ENCODE results near the gene NCOA6. TPM values are rescaled to one million over a fixed set of nuclear protein-coding genes. Genes with fewer than 3 reads are reported as not detected.
"Not testable (repeated sequence)": the region's sequence is repeated elsewhere in the genome, so short reads cannot be mapped to it uniquely, and the experiment has no call there.

Gene NCOA6
- total RNA-seq, 4 donors from 2014 or later: 11.6 to 21.8 (median 18.1) TPM

GRCh38 chr20:34716921-34717229, 108.6 kb downstream of the NCOA6 start:
- H3K4me3 ChIP-seq: no peak overlapping the region
- no peaks in the 10 kb centered on the region for H3K9me3 ChIP-seq
- peaks cover 0 to 11% (median 0%) of the 10 kb centered on the region in 3 donors for H3K4me1 ChIP-seq
- WGBS, 2 donors: 94 to 96% methylated on average over 2 of the region's 2 CpGs
- intact Hi-C loops (cut with DNase I): no loop called here
- H3K27me3 ChIP-seq: no peaks in the 10 kb centered on the region
- TF ChIP-seq CTCF (IDR thresholded peaks at IDR 0.05) (no peak), POLR2A (IDR thresholded peaks at IDR 0.05) (no peak)
- peaks cover 0 to 93% (median 4%) of the 10 kb centered on the region in 3 donors for H3K36me3 ChIP-seq
- DNase-seq: no peak
- H3K27ac ChIP-seq: no peak overlapping the region

- DNase-seq: no peak
- intact Hi-C loops (cut with DNase I): no loop called here
- peaks cover 0 to 89% (median 0%) of the 10 kb centered on the region in 3 donors for H3K36me3 ChIP-seq
- TF ChIP-seq POLR2A (IDR thresholded peaks at IDR 0.05) (no peak), CTCF (IDR thresholded peaks at IDR 0.05) (no peak)
- peaks cover 0 to 14% (median 2%) of the 10 kb centered on the region in 3 donors for H3K4me1 ChIP-seq
- H3K27ac ChIP-seq: no peak overlapping the region
- no peak overlapping the region for H3K4me3 ChIP-seq
- 71 to 83% methylated on average over 4 of the region's 4 CpGs for WGBS, 2 donors
- H3K27me3 ChIP-seq: no peaks in the 10 kb centered on the region
- no peaks in the 10 kb centered on the region for H3K9me3 ChIP-seq
These were observed 110.1 kb downstream of the NCOA6 start for GRCh38 chr20:34715384-34715783.

- intact Hi-C loops (cut with DNase I); H3K9me3 ChIP-seq; DNase-seq; H3K27me3 ChIP-seq; H3K4me3 ChIP-seq: not testable (repeated sequence)
- Histone ChIP-seq H3K36me3 (peaks cover 0 to 76% (median 0%) of the 10 kb centered on the region in 3 donors), H3K27ac (peak overlapping the region in 1 of 4 donors; percentile 7), H3K4me1 (peaks cover 0 to 27% (median 6%) of the 10 kb centered on the region in 3 donors)
- WGBS, 2 donors: 93 to 96% methylated on average over 9 to 10 of the region's 10 CpGs
These were observed 111.4 kb downstream of the NCOA6 start for GRCh38 chr20:34713944-34714515.

GRCh38 chr20:34713194-34713943, 112.1 kb downstream of the NCOA6 start:
- no peak for TF ChIP-seq POLR2A (IDR thresholded peaks at IDR 0.05)
- no peak for TF ChIP-seq CTCF (IDR thresholded peaks at IDR 0.05)
- H3K27me3 ChIP-seq: no peaks in the 10 kb centered on the region
- H3K4me1 ChIP-seq: peaks cover 6 to 33% (median 6%) of the 10 kb centered on the region in 3 donors
- H3K27ac ChIP-seq: peak overlapping the region in 1 of 4 donors; percentile 7
- no peak overlapping the region for H3K4me3 ChIP-seq
- 100% methylated on average over 1 of the region's 1 CpG for WGBS, 2 donors
- intact Hi-C loops (cut with DNase I): no loop called here
- H3K9me3 ChIP-seq: no peaks in the 10 kb centered on the region
- DNase-seq: no peak
- peaks cover 0 to 69% (median 0%) of the 10 kb centered on the region in 3 donors for H3K36me3 ChIP-seq

- no peak for DNase-seq
- Histone ChIP-seq H3K27ac (no peak overlapping the region), H3K9me3 (no peaks in the 10 kb centered on the region), H3K4me1 (peaks cover 6 to 38% (median 6%) of the 10 kb centered on the region in 3 donors), H3K4me3 (no peak overlapping the region), H3K36me3 (peaks cover 0 to 62% (median 0%) of the 10 kb centered on the region in 3 donors), H3K27me3 (no peaks in the 10 kb centered on the region)
- 67 to 71% methylated on average over 4 to 5 of the region's 5 CpGs for WGBS, 2 donors
- intact Hi-C loops (cut with DNase I): no loop called here
- TF ChIP-seq POLR2A (IDR thresholded peaks at IDR 0.05) (no peak), CTCF (IDR thresholded peaks at IDR 0.05) (no peak)
These were observed 112.8 kb downstream of the NCOA6 start for GRCh38 chr20:34712525-34713192.

All from esophagus squamous epithelium (tissue), 5 donors.